H1 (cell line): ENCODE measurements around the gene PPP2R3C. TPM values are rescaled to one million over a fixed set of nuclear protein-coding genes. Genes with fewer than 3 reads are reported as not detected.

Source experiments
- CTCF ChIA-PET: fragments of 300-600 bp; sonication (Branson Sonifier 250); formaldehyde crosslinking; loops from one replicate; lab custom pipeline; 2021; ENCODE audit not compliant: partially characterized antibody; lab: Charles Lee
- POLR2A ChIA-PET: fragments of 300-600 bp; sonication (Branson Sonifier 250); formaldehyde crosslinking; loops from one replicate; lab custom pipeline; 2021; ENCODE audit warnings: inconsistent platforms; ENCODE audit not compliant: partially characterized antibody; lab: Charles Lee
- DNase-seq, 2 experiments: peaks; one replicate each; pipeline versions ENCODE4 v3.0.0 to v3.0.0-alpha.2; 2010 to 2022; ENCODE audit warnings: low spot score in 2 of 2, low read depth in 1 of 2, mixed read lengths in 1 of 2
- FAIRE-seq: peaks from 2 replicates; lab custom pipeline; 2011; peaks lifted over from hg19 to GRCh38; lab: Jason Lieb, UNC
- H2AFZ ChIP-seq: 2 replicates; pipeline ENCODE4 v1.8.1; 2012; ENCODE audit warnings: low read length, inconsistent platforms
- H2AK5ac ChIP-seq: 2 replicates; pipeline ENCODE4 v1.6.1; 2013; ENCODE audit warnings: low read depth, low read length
- H2BK120ac ChIP-seq: replicated peaks from 2 replicates; pipeline ENCODE3; 2013; ENCODE audit warnings: low read depth, low read length, inconsistent platforms
- H2BK12ac ChIP-seq: 2 replicates; pipeline ENCODE4 v1.6.1; 2013; ENCODE audit warnings: low read depth, low read length
- H2BK15ac ChIP-seq: 2 replicates; pipeline ENCODE4 v1.6.1; 2013; ENCODE audit warnings: low read length
- H2BK20ac ChIP-seq: 2 replicates; pipeline ENCODE4 v1.6.1; 2013; ENCODE audit warnings: low read length
- H2BK5ac ChIP-seq: 2 replicates; pipeline ENCODE4 v1.6.1; 2013; ENCODE audit warnings: low read depth, low read length
- H3K14ac ChIP-seq: 2 replicates; pipeline ENCODE4 v1.6.1; 2013; ENCODE audit warnings: inconsistent platforms; ENCODE audit not compliant: insufficient read length
- H3K18ac ChIP-seq: 2 replicates; pipeline ENCODE4 v1.6.1; 2013; ENCODE audit warnings: low read length; ENCODE audit errors: extremely low read depth
- H3K23ac ChIP-seq: 2 replicates; pipeline ENCODE4 v1.6.1; 2013; ENCODE audit warnings: inconsistent platforms; ENCODE audit not compliant: insufficient read length
- H3K23me2 ChIP-seq: 2 replicates; pipeline ENCODE4 v1.6.1; 2013; ENCODE audit warnings: low read depth, low read length
- H3K27ac ChIP-seq: 2 replicates; pipeline ENCODE4 v1.6.1; 2011; ENCODE audit warnings: low read depth, low read length, inconsistent platforms
- H3K27me3 ChIP-seq, 4 experiments: replicated peaks in 1 of 4; 1 replicate in 1 of 4; 2 replicates in 3 of 4; pipeline versions ENCODE4 v1.6.1 to v1.8.1; 2011 to 2013; ENCODE audit warnings: low read length in 3 of 4, mild to moderate bottlenecking in 3 of 4, inconsistent platforms in 2 of 4, mixed read lengths in 2 of 4, moderate library complexity in 1 of 4; ENCODE audit not compliant: control insufficient read depth in 3 of 4, insufficient read depth in 3 of 4; ENCODE audit errors: extremely low read depth in 1 of 4
- H3K36me3 ChIP-seq, 4 experiments: 2 replicates each; pipeline versions ENCODE4 v1.6.1 to v1.8.1; 2011 to 2013; ENCODE audit warnings: mild to moderate bottlenecking in 4 of 4, low read length in 3 of 4, moderate library complexity in 2 of 4, control low read depth in 1 of 4, inconsistent platforms in 1 of 4; ENCODE audit not compliant: insufficient read depth in 4 of 4, control insufficient read depth in 2 of 4
- H3K4ac ChIP-seq: replicated peaks from 2 replicates; pipeline ENCODE3; 2013; ENCODE audit warnings: low read length, low read depth, mixed read lengths, inconsistent platforms; ENCODE audit not compliant: insufficient read length
- H3K4me1 ChIP-seq, 4 experiments: replicated peaks in 1 of 4; 1 replicate in 1 of 4; 2 replicates in 3 of 4; pipeline versions ENCODE4 v1.6.1 to v1.8.1; 2011 to 2013; ENCODE audit warnings: low read length in 3 of 4, inconsistent platforms in 2 of 4, mixed read lengths in 1 of 4; ENCODE audit not compliant: insufficient read depth in 4 of 4, control insufficient read depth in 3 of 4
- H3K4me2 ChIP-seq, 2 experiments: 2 replicates each; pipeline versions ENCODE4 v1.6.1 to v1.8.1; 2011 to 2013; ENCODE audit warnings: low read depth in 2 of 2, low read length in 2 of 2, control low read depth in 1 of 2, inconsistent platforms in 1 of 2, mild to moderate bottlenecking in 1 of 2; ENCODE audit not compliant: insufficient read depth in 1 of 2
- H3K4me3 ChIP-seq, 4 experiments: fragments of 200-600, 300-600 bp in 1 of 4; sonication (generic), shearing (Covaris generic), sonication (Bioruptor Twin) in 1 of 4; 2 replicates each; pipeline versions ENCODE4 v1.5.1 to v1.8.1; 2011 to 2016; ENCODE audit warnings: low read length in 4 of 4, low read depth in 3 of 4, control low read depth in 2 of 4, inconsistent platforms in 2 of 4, mild to moderate bottlenecking in 2 of 4, mixed read lengths in 1 of 4, moderate library complexity in 1 of 4; ENCODE audit not compliant: insufficient read depth in 2 of 4; ENCODE audit errors: extremely low read depth in 1 of 4
- H3K56ac ChIP-seq: replicated peaks from 2 replicates; pipeline ENCODE3; 2013; ENCODE audit warnings: low read depth, mild to moderate bottlenecking, mixed read lengths, low read length, inconsistent platforms; ENCODE audit not compliant: insufficient read length
- H3K79me1 ChIP-seq: 2 replicates; pipeline ENCODE4 v1.6.1; 2013; ENCODE audit warnings: low read depth, low read length, control low read depth
- H3K79me2 ChIP-seq, 2 experiments: 2 replicates each; pipeline versions ENCODE4 v1.6.1 to v1.8.1; 2012 to 2013; ENCODE audit warnings: low read length in 2 of 2, mild to moderate bottlenecking in 2 of 2, inconsistent platforms in 1 of 2; ENCODE audit not compliant: insufficient read depth in 2 of 2, control insufficient read depth in 1 of 2
- H3K9ac ChIP-seq, 4 experiments: replicated peaks in 1 of 4; 1 replicate in 1 of 4; 2 replicates in 3 of 4; pipeline versions ENCODE4 v1.6.1 to v1.8.1; 2011 to 2013; ENCODE audit warnings: low read depth in 3 of 4, low read length in 3 of 4, control low read depth in 2 of 4, mild to moderate bottlenecking in 2 of 4, moderate library complexity in 2 of 4, inconsistent platforms in 1 of 4; ENCODE audit errors: extremely low read depth in 1 of 4
- H3K9me3 ChIP-seq, 2 experiments: 2 replicates each; pipeline versions ENCODE4 v1.6.1 to v1.8.1; 2012 to 2013; ENCODE audit warnings: mild to moderate bottlenecking in 2 of 2, moderate library complexity in 2 of 2, control low read depth in 1 of 2, inconsistent platforms in 1 of 2, low read depth in 1 of 2, low read length in 1 of 2, mixed read lengths in 1 of 2; ENCODE audit not compliant: insufficient read depth in 2 of 2
- H4K20me1 ChIP-seq, 2 experiments: replicated peaks in 1 of 2; 2 replicates each; pipeline versions ENCODE3 to v1.8.1; 2011 to 2013; ENCODE audit warnings: inconsistent platforms in 2 of 2, low read length in 2 of 2, mild to moderate bottlenecking in 1 of 2; ENCODE audit not compliant: insufficient read depth in 2 of 2, control insufficient read depth in 1 of 2
- H4K5ac ChIP-seq: 2 replicates; pipeline ENCODE4 v1.6.1; 2013; ENCODE audit warnings: low read length, low read depth, mixed read lengths, inconsistent platforms; ENCODE audit not compliant: insufficient read length
- H4K8ac ChIP-seq: 2 replicates; pipeline ENCODE4 v1.8.0; 2013; ENCODE audit warnings: mild to moderate bottlenecking, moderate library complexity, low read length, inconsistent platforms; ENCODE audit not compliant: insufficient read depth; ENCODE audit errors: extremely low read depth
- H4K91ac ChIP-seq: replicated peaks from 2 replicates; pipeline ENCODE3; 2013; ENCODE audit warnings: low read length, mixed read lengths, inconsistent platforms; ENCODE audit not compliant: insufficient read length
- ASH2L ChIP-seq: fragments of 200-600, 300-600 bp; sonication (generic); IDR thresholded peaks from one replicate; pipeline ENCODE4 v1.7.1; 2017; ENCODE audit warnings: low read length
- BCL11A ChIP-seq, 2 experiments: IDR thresholded peaks; one replicate each; pipeline ENCODE4 v1.6.1; 2011; ENCODE audit warnings: low read depth in 2 of 2, low read length in 2 of 2, mild to moderate bottlenecking in 2 of 2
- GABPA ChIP-seq: IDR thresholded peaks from 2 replicates; pipeline ENCODE4 v1.6.1; 2011; ENCODE audit warnings: mild to moderate bottlenecking, low read length, moderate library complexity, borderline replicate concordance; ENCODE audit not compliant: insufficient read depth
- NANOG ChIP-seq: IDR thresholded peaks from 2 replicates; pipeline ENCODE4 v1.6.1; 2011; ENCODE audit warnings: low read length, low read depth, mild to moderate bottlenecking, inconsistent platforms; ENCODE audit not compliant: insufficient read depth, poor library complexity, severe bottlenecking
- RBBP5 ChIP-seq: IDR thresholded peaks from 2 replicates; pipeline ENCODE4 v1.7.1; 2012; ENCODE audit warnings: low read depth, mild to moderate bottlenecking, inconsistent platforms, low read length, moderate library complexity, borderline replicate concordance
- RXRA ChIP-seq: IDR thresholded peaks from 2 replicates; pipeline ENCODE4 v1.6.1; 2011; ENCODE audit warnings: low read depth, mild to moderate bottlenecking, low read length, moderate library complexity; ENCODE audit not compliant: insufficient read depth
- SUZ12 ChIP-seq: fragments of 200-600 bp; sonication (generic); IDR thresholded peaks from 2 replicates; pipeline ENCODE4 v1.6.1; 2012; ENCODE audit warnings: mild to moderate bottlenecking, inconsistent platforms, low read length, moderate library complexity, mixed read lengths
- WGBS, 2 experiments: shearing (Covaris generic) in 1 of 2; methylation state at CpG; one replicate each; pipeline versions ENCODE4 v1.1.6 to v1.1.7; 2013 to 2015; ENCODE audit warnings: low lambda C conversion rate in 2 of 2, mixed read lengths in 2 of 2, inconsistent platforms in 1 of 2, low coverage in 1 of 2, missing lambda C conversion rate in 1 of 2; ENCODE audit not compliant: insufficient replicate concordance in 2 of 2, insufficient coverage in 1 of 2, insufficient read length in 1 of 2; ENCODE audit errors: extremely low coverage in 1 of 2, missing lambda C conversion rate in 1 of 2; 5-methylcytosine and 5-hydroxymethylcytosine counted together
- polyA plus RNA-seq, 7 experiments: library from polyadenylated mRNA; depleted of rRNA in 3 of 7; stranded (reverse) in 5 of 7; unstranded in 2 of 7; fragments of >200 nt in 5 of 7; fragments of 200-250 nt in 2 of 7; gene quantifications; 1 replicate in 5 of 7; 2 replicates in 1 of 7; 4 replicates in 1 of 7; pipeline versions ENCODE4 v1.2.1 to v1.2.3, GENCODE V29; 2011 to 2013; ENCODE audit warnings: missing spikeins in 2 of 7, mixed read lengths in 2 of 7
- total RNA-seq: library from RNA; stranded (reverse); fragmentation: NEBNext Ultra II Directional; extraction: Animal tissue kit (Norgen Biotek cat#: 25700); gene quantifications from 2 replicates; pipeline ENCODE4 v1.2.1, GENCODE V29; 2021
- TF ChIP-seq, protein P1 (sequence below), 3 experiments: IDR thresholded peaks; 1 replicate in 2 of 3; 2 replicates in 1 of 3; pipeline versions ENCODE4 v1.5.1 to v1.6.1; 2011; ENCODE audit warnings: low read length in 3 of 3, mild to moderate bottlenecking in 3 of 3, inconsistent platforms in 2 of 3, low read depth in 1 of 3, moderate library complexity in 1 of 3; ENCODE audit not compliant: insufficient read depth in 1 of 3; ENCODE audit errors: control extremely low read depth in 1 of 3
- TF ChIP-seq, protein P2 (sequence below): IDR thresholded peaks from 2 replicates; pipeline ENCODE4 v1.6.1; 2011; ENCODE audit warnings: low read length, improper control_type of control experiment

PPP2R3C gene
- total and polyA plus RNA-seq, 2 of the 8 experiments (the other 6 are each of a cell fraction or from before 2014, with no cell fraction given) = 7.1 to 26.7 TPM

DNA sequence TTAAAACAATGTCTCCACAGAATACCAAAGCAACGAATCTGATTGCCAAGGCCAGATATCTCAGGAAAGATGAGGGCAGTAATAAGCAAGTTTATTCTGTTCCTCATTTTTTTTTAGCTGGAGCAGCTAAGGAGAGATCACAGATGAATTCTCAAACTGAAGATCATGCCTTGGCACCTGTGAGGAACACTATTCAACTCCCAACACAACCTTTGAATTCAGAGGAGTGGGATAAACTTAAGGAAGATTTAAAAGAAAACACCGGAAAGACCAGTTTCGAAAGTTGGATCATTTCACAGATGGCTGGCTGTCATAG is 1.6 kb upstream of the PPP2R3C start:
- H3K36me3 ChIP-seq = peaks cover 0 to 8% (median 2%) of the 10 kb centered on the region in 4 experiments; a peak in 1 of 8 replicates
- H3K4ac ChIP-seq = no peak overlapping the region
- H2BK5ac ChIP-seq = no peak overlapping the region
- H3K79me1 ChIP-seq = no peaks in the 10 kb centered on the region; the same call in 1 of the 2 replicates
- FAIRE-seq = no peak
- H3K4me2 ChIP-seq = peak overlapping the region; percentile 83 to 97
- CTCF ChIA-PET = interaction anchor here (0.9 to 2.1 kb wide), 2 partner anchors 13 to 17 kb away, joined by 3 to 6 read pairs; no protein-coding TSS in a partner anchor
- no peak overlapping the region for H3K56ac ChIP-seq
- no peak for DNase-seq
- H4K91ac ChIP-seq = no peak overlapping the region
- no peak overlapping the region for H2BK20ac ChIP-seq
- H3K4me3 ChIP-seq = peak overlapping the region; percentile 90 to 97 (median 93); a peak in 7 of 8 replicates
- H3K18ac ChIP-seq = no peak overlapping the region
- H2AFZ ChIP-seq = no peak overlapping the region
- H3K23ac ChIP-seq = no peak overlapping the region
- no peak overlapping the region for H3K27ac ChIP-seq
- H3K9ac ChIP-seq = peak overlapping the region in 1 of 4 experiments; percentile 99; a peak in 1 of 7 replicates
- H4K20me1 ChIP-seq = no peaks in the 10 kb centered on the region
- H2BK120ac ChIP-seq = no peak overlapping the region
- peaks cover 0 to 4% (median 2%) of the 10 kb centered on the region in 4 experiments; a peak in 3 of 7 replicates for H3K4me1 ChIP-seq
- H3K9me3 ChIP-seq = no peaks in the 10 kb centered on the region
- no peak overlapping the region for H2BK15ac ChIP-seq
- no peak overlapping the region for H4K8ac ChIP-seq
- peaks cover 3% of the 10 kb centered on the region; the same call in 1 of the 2 replicates for H3K23me2 ChIP-seq
- H2BK12ac ChIP-seq = no peak overlapping the region
- POLR2A ChIA-PET = interaction anchor here (0.8 to 3.0 kb wide), 8 partner anchors 10 to 286 kb away, joined by 3 to 19 read pairs (median 4); partner anchors contain the start of genes FAM177A1, NFKBIA and SRP54
- 63% methylated on average over 3 of the region's 3 CpGs; no CpG with 5 or more reads in 1 of the 2 experiments for WGBS, 2 experiments
- no peak overlapping the region for H4K5ac ChIP-seq
- H3K27me3 ChIP-seq = no peaks in the 10 kb centered on the region
- H3K14ac ChIP-seq = no peak overlapping the region
- H3K79me2 ChIP-seq = peaks cover 0 to 14% of the 10 kb centered on the region in 2 experiments; a peak in 1 of 4 replicates
- no peak overlapping the region for H2AK5ac ChIP-seq
- TF ChIP-seq NANOG (no peak), GABPA (no peak), ASH2L (no peak), RXRA (no peak), RBBP5 (no peak), SUZ12 (no peak), BCL11A (IDR thresholded peaks at IDR 0.05; ENCODE audit: low read depth in 2 of 2, low read length in 2 of 2) (no peak)
- TF ChIP-seq, protein P1, sequence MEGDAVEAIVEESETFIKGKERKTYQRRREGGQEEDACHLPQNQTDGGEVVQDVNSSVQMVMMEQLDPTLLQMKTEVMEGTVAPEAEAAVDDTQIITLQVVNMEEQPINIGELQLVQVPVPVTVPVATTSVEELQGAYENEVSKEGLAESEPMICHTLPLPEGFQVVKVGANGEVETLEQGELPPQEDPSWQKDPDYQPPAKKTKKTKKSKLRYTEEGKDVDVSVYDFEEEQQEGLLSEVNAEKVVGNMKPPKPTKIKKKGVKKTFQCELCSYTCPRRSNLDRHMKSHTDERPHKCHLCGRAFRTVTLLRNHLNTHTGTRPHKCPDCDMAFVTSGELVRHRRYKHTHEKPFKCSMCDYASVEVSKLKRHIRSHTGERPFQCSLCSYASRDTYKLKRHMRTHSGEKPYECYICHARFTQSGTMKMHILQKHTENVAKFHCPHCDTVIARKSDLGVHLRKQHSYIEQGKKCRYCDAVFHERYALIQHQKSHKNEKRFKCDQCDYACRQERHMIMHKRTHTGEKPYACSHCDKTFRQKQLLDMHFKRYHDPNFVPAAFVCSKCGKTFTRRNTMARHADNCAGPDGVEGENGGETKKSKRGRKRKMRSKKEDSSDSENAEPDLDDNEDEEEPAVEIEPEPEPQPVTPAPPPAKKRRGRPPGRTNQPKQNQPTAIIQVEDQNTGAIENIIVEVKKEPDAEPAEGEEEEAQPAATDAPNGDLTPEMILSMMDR (IDR thresholded peaks at IDR 0.05; ENCODE audit: control extremely low read depth in 1 of 3, insufficient read depth in 1 of 3, low read depth in 1 of 3, low read length in 3 of 3) = no peak
- TF ChIP-seq, protein P2, sequence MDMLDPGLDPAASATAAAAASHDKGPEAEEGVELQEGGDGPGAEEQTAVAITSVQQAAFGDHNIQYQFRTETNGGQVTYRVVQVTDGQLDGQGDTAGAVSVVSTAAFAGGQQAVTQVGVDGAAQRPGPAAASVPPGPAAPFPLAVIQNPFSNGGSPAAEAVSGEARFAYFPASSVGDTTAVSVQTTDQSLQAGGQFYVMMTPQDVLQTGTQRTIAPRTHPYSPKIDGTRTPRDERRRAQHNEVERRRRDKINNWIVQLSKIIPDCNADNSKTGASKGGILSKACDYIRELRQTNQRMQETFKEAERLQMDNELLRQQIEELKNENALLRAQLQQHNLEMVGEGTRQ = no peak
